ENCODE data around the gene ACBD7.

The ACBD7 gene

GRCh38 chr10:15088428-15089261 is at the start of gene ACBD7:
ACBD7 (minus strand) TSS chr10:15088776; CDS start chr10:15088728, 48 bp downstream.
- DNase-seq = peak; percentile 50

GRCh38 chr10:15137636-15138035 is 49.1 kb upstream of the ACBD7 start:
- DNase-seq = no peak

- DNase-seq = no peak
These were observed 48.4 kb upstream of the ACBD7 start for GRCh38 chr10:15137036-15137359.

GRCh38 chr10:15136129-15137035 is 47.8 kb upstream of the ACBD7 start:
- DNase-seq = no peak

- DNase-seq = no peak
These were observed 42.8 kb upstream of the ACBD7 start for GRCh38 chr10:15131330-15131729.

- no peak for DNase-seq
These were observed 36.3 kb upstream of the ACBD7 start for GRCh38 chr10:15124908-15125307.

- DNase-seq = no peak
These were observed 35.6 kb upstream of the ACBD7 start for GRCh38 chr10:15124190-15124589.

- no peak for DNase-seq
These were observed 35.2 kb upstream of the ACBD7 start for GRCh38 chr10:15123749-15124184.

GRCh38 chr10:15122477-15123030 is 34.0 kb upstream of the ACBD7 start:
- DNase-seq = no peak

- no peak for DNase-seq
These were observed 33.1 kb upstream of the ACBD7 start for GRCh38 chr10:15121707-15122106.

GRCh38 chr10:15120523-15120922 is 31.9 kb upstream of the ACBD7 start:
- DNase-seq = no peak

- DNase-seq = no peak
These were observed 30.0 kb upstream of the ACBD7 start for GRCh38 chr10:15118615-15119014.

GRCh38 chr10:15116225-15116624 is 27.6 kb upstream of the ACBD7 start:
- DNase-seq = no peak

- no peak for DNase-seq
These were observed 25.2 kb upstream of the ACBD7 start for GRCh38 chr10:15113766-15114165.

GRCh38 chr10:15112657-15113056 is 24.1 kb upstream of the ACBD7 start:
- DNase-seq = no peak

- DNase-seq = peak; percentile 3
These were observed 17.9 kb upstream of the ACBD7 start for GRCh38 chr10:15106352-15107013.

- no peak for DNase-seq
These were observed 14.9 kb upstream of the ACBD7 start for GRCh38 chr10:15103513-15103912.

GRCh38 chr10:15099886-15100285 is 11.3 kb upstream of the ACBD7 start:
- DNase-seq = no peak

GRCh38 chr10:15097011-15097812 is 8.6 kb upstream of the ACBD7 start, which contains the start of gene RPP38:
RPP38 (plus strand) TSS chr10:15097355; CDS start chr10:15103315, 5,960 bp downstream.
- DNase-seq = peak; percentile 55

GRCh38 chr10:15096661-15097010 is 8.1 kb upstream of the ACBD7 start:
- DNase-seq = no peak

- no peak for DNase-seq
These were observed 4.4 kb upstream of the ACBD7 start for GRCh38 chr10:15092855-15093408.

GRCh38 chr10:15091418-15091817 is 2.8 kb upstream of the ACBD7 start:
- no peak for DNase-seq

Measured in DMS79 treated with DMSO at 0.1 percent for 48 hours (cell line).